Activated CD4-positive, alpha-beta T cell treated with anti-CD3 and anti-CD28 coated beads, Interleukin-2, amount 10 ng/mL, durations not matched to agents 24 days and 14 days (primary cell): ENCODE measurements around the gene UQCRQ. TPM values are rescaled to one million over a fixed set of nuclear protein-coding genes. Genes with fewer than 3 reads are reported as not detected.
A peak's percentile ranks its signal among the peaks of the same experiment; 100 is the strongest.

Source experiments
- DNase-seq: peaks from one replicate; pipeline ENCODE4 v3.0.0; 2022
- H3K27ac Mint-ChIP-seq: one replicate; pipeline ENCODE4 v1.8.0; 2022; ENCODE audit warnings: mild to moderate bottlenecking, mixed read lengths
- H3K27me3 Mint-ChIP-seq: one replicate; pipeline ENCODE4 v1.8.0; 2022; ENCODE audit warnings: mixed read lengths
- H3K36me3 Mint-ChIP-seq: one replicate; pipeline ENCODE4 v1.8.0; 2022; ENCODE audit warnings: low read depth, mild to moderate bottlenecking, mixed read lengths
- H3K4me1 Mint-ChIP-seq: one replicate; pipeline ENCODE4 v1.8.0; 2021; ENCODE audit warnings: mixed read lengths
- H3K4me3 Mint-ChIP-seq: one replicate; pipeline ENCODE4 v1.8.0; 2022; ENCODE audit warnings: mild to moderate bottlenecking, moderate library complexity, mixed read lengths
- H3K9me3 Mint-ChIP-seq: one replicate; pipeline ENCODE4 v1.8.0; 2021; ENCODE audit warnings: mixed read lengths
- intact Hi-C: fragments of 100-400 bp; cut with micrococcal nuclease; formaldehyde crosslinking; loops from one replicate; pipeline ENCODE4 v1.15.1; 2023
- total RNA-seq: library from RNA; stranded (reverse); gene quantifications from 2 replicates; pipeline ENCODE4 v1.2.3, GENCODE V29; 2022

The UQCRQ gene
- 454 and 464 TPM in 2 replicates for total RNA-seq

GRCh38 chr5:132866342-132867045, at the start of gene UQCRQ, which contains the start of gene GDF9:
Gene UQCRQ, plus strand, starts transcription at chr5:132866642. Its CDS starts 240 bp downstream, at chr5:132866882.
Gene GDF9, minus strand, starts transcription at chr5:132866469. Its CDS starts 1,936 bp downstream, at chr5:132864533.
- intact Hi-C loops: loop anchor here (1.0 to 5.0 kb wide), 5 partner anchors 36 to 1069 kb away; partner anchors contain the start of genes FNIP1, KIF3A and SHROOM1
- peak within 1 kb of the TSS; percentile 99 for H3K27ac Mint-ChIP-seq
- H3K36me3 Mint-ChIP-seq: peaks cover 35% of the 10 kb centered on the region
- H3K4me3 Mint-ChIP-seq: peak within 1 kb of the TSS; percentile 95
- DNase-seq: peak; percentile 98
- peaks cover 9% of the 10 kb centered on the region for H3K27me3 Mint-ChIP-seq
- H3K4me1 Mint-ChIP-seq: peaks cover 24% of the 10 kb centered on the region
- H3K9me3 Mint-ChIP-seq: no peaks in the 10 kb centered on the region

GRCh38 chr5:132817011-132817410, 49.4 kb upstream of the UQCRQ start:
- H3K4me1 Mint-ChIP-seq: peaks cover 20% of the 10 kb centered on the region
- intact Hi-C loops: no loop called here
- peaks cover 40% of the 10 kb centered on the region for H3K27me3 Mint-ChIP-seq
- H3K27ac Mint-ChIP-seq: no peak overlapping the region
- no peak overlapping the region for H3K4me3 Mint-ChIP-seq
- H3K9me3 Mint-ChIP-seq: no peaks in the 10 kb centered on the region
- no peaks in the 10 kb centered on the region for H3K36me3 Mint-ChIP-seq
- DNase-seq: no peak

- Mint-ChIP-seq H3K4me3 (peak overlapping the region; percentile 43), H3K27me3 (peaks cover 37% of the 10 kb centered on the region), H3K9me3 (no peaks in the 10 kb centered on the region), H3K27ac (no peak overlapping the region), H3K4me1 (peaks cover 15% of the 10 kb centered on the region), H3K36me3 (no peaks in the 10 kb centered on the region)
- DNase-seq: peak; percentile 63
- intact Hi-C loops: no loop called here
These were observed 47.0 kb upstream of the UQCRQ start for GRCh38 chr5:132819468-132819867.

- Mint-ChIP-seq H3K4me3 (peak overlapping the region; percentile 37), H3K4me1 (peaks cover 15% of the 10 kb centered on the region), H3K27ac (no peak overlapping the region), H3K36me3 (no peaks in the 10 kb centered on the region), H3K27me3 (peaks cover 39% of the 10 kb centered on the region), H3K9me3 (no peaks in the 10 kb centered on the region)
- peak; percentile 97 for DNase-seq
- intact Hi-C loops: loop anchor here (1.0 to 5.0 kb wide), 8 partner anchors 69 to 434 kb away; partner anchors contain the start of gene KIF3A
These were observed 46.2 kb upstream of the UQCRQ start for GRCh38 chr5:132820162-132820754.

GRCh38 chr5:132821350-132821749, 45.1 kb upstream of the UQCRQ start:
- no peaks in the 10 kb centered on the region for H3K36me3 Mint-ChIP-seq
- H3K4me1 Mint-ChIP-seq: peaks cover 15% of the 10 kb centered on the region
- H3K4me3 Mint-ChIP-seq: no peak overlapping the region
- peaks cover 38% of the 10 kb centered on the region for H3K27me3 Mint-ChIP-seq
- no peak overlapping the region for H3K27ac Mint-ChIP-seq
- no peak for DNase-seq
- intact Hi-C loops: loop anchor here (2.0 to 5.0 kb wide), 4 partner anchors 71 to 321 kb away; partner anchors contain the start of gene KIF3A
- no peaks in the 10 kb centered on the region for H3K9me3 Mint-ChIP-seq

GRCh38 chr5:132821791-132822190, 44.7 kb upstream of the UQCRQ start:
- Mint-ChIP-seq H3K4me3 (no peak overlapping the region), H3K27me3 (peaks cover 40% of the 10 kb centered on the region), H3K27ac (no peak overlapping the region), H3K9me3 (no peaks in the 10 kb centered on the region), H3K4me1 (peaks cover 15% of the 10 kb centered on the region), H3K36me3 (no peaks in the 10 kb centered on the region)
- no peak for DNase-seq
- intact Hi-C loops: loop anchor here (2.0 to 5.0 kb wide), 4 partner anchors 71 to 321 kb away; partner anchors contain the start of gene KIF3A

GRCh38 chr5:132822650-132823480, 43.6 kb upstream of the UQCRQ start:
- no peaks in the 10 kb centered on the region for H3K9me3 Mint-ChIP-seq
- H3K4me3 Mint-ChIP-seq: peak overlapping the region; percentile 61
- H3K27me3 Mint-ChIP-seq: peaks cover 50% of the 10 kb centered on the region
- H3K4me1 Mint-ChIP-seq: peaks cover 22% of the 10 kb centered on the region
- no peak overlapping the region for H3K27ac Mint-ChIP-seq
- no peaks in the 10 kb centered on the region for H3K36me3 Mint-ChIP-seq
- intact Hi-C loops: loop anchor here (5.0 kb wide), 1 partner anchor 181 kb away; no protein-coding TSS in a partner anchor
- peak; percentile 75 for DNase-seq

GRCh38 chr5:132823481-132824050, 42.9 kb upstream of the UQCRQ start:
- no peak for DNase-seq
- H3K27ac Mint-ChIP-seq: no peak overlapping the region
- H3K4me3 Mint-ChIP-seq: peak overlapping the region; percentile 39
- H3K27me3 Mint-ChIP-seq: peaks cover 51% of the 10 kb centered on the region
- intact Hi-C loops: loop anchor here (5.0 kb wide), 1 partner anchor 181 kb away; no protein-coding TSS in a partner anchor
- no peaks in the 10 kb centered on the region for H3K36me3 Mint-ChIP-seq
- peaks cover 23% of the 10 kb centered on the region for H3K4me1 Mint-ChIP-seq
- H3K9me3 Mint-ChIP-seq: no peaks in the 10 kb centered on the region

GRCh38 chr5:132824426-132824825, 42.0 kb upstream of the UQCRQ start:
- peaks cover 25% of the 10 kb centered on the region for H3K4me1 Mint-ChIP-seq
- H3K4me3 Mint-ChIP-seq: peak overlapping the region; percentile 60
- H3K27me3 Mint-ChIP-seq: peaks cover 52% of the 10 kb centered on the region

GRCh38 chr5:132825033-132825833, 41.2 kb upstream of the UQCRQ start:
- peaks cover 52% of the 10 kb centered on the region for H3K27me3 Mint-ChIP-seq

More at GRCh38 chr5:132824426-132824825, 42.0 kb upstream of the UQCRQ start:
- Mint-ChIP-seq H3K9me3 (no peaks in the 10 kb centered on the region), H3K36me3 (no peaks in the 10 kb centered on the region), H3K27ac (peak overlapping the region; percentile 34)
- intact Hi-C loops: loop anchor here (5.0 kb wide), 1 partner anchor 182 kb away; no protein-coding TSS in a partner anchor
- peak; percentile 57 for DNase-seq

GRCh38 chr5:132825834-132826391, 40.5 kb upstream of the UQCRQ start:
- Mint-ChIP-seq H3K27me3 (peaks cover 50% of the 10 kb centered on the region), H3K4me3 (peak overlapping the region; percentile 55)
- intact Hi-C loops: loop anchor here (5.0 kb wide), 1 partner anchor 164 kb away; no protein-coding TSS in a partner anchor

More at GRCh38 chr5:132825033-132825833, 41.2 kb upstream of the UQCRQ start:
- intact Hi-C loops: loop anchor here (5.0 kb wide), 1 partner anchor 163 kb away; no protein-coding TSS in a partner anchor
- Mint-ChIP-seq H3K27ac (no peak overlapping the region), H3K4me3 (peak overlapping the region; percentile 60), H3K4me1 (peaks cover 22% of the 10 kb centered on the region), H3K36me3 (no peaks in the 10 kb centered on the region), H3K9me3 (no peaks in the 10 kb centered on the region)
- no peak for DNase-seq

More at GRCh38 chr5:132825834-132826391, 40.5 kb upstream of the UQCRQ start:
- Mint-ChIP-seq H3K9me3 (no peaks in the 10 kb centered on the region), H3K4me1 (peaks cover 19% of the 10 kb centered on the region), H3K36me3 (no peaks in the 10 kb centered on the region), H3K27ac (no peak overlapping the region)
- peak; percentile 83 for DNase-seq
